PC-3 (cell line): Measurements from ENCODE around the gene SHANK2.

Experiments used
- CTCF ChIP-seq: fragments of 300-600 bp; sonication (generic); conservative IDR thresholded peaks from 2 replicates; pipeline ENCODE4 v1.5.1; 2017; ENCODE audit warnings: antibody characterized with exemption, low read depth, mild to moderate bottlenecking, low read length
- EZH2 ChIP-seq: fragments of 300-600 bp; sonication (generic); IDR thresholded peaks from one replicate; pipeline ENCODE4 v1.6.1; 2017; ENCODE audit warnings: antibody characterized with exemption, mild to moderate bottlenecking, low read length; ENCODE audit not compliant: unreplicated experiment

GRCh38 chr11:71301858-71302533 lies 49.6 kb upstream of the SHANK2 start:
- TF ChIP-seq CTCF (no peak), EZH2 (no peak)
